Mucosa of descending colon (tissue), 3 donors: ENCODE results near the gene MRPL55. TPM values are rescaled to one million over a fixed set of nuclear protein-coding genes. Genes with fewer than 3 reads are reported as not detected.

ENCODE experiments used
- ATAC-seq: fragments of 200-7000 bp; cut with Tn5 transposase; one replicate; pipeline ENCODE4 v1.9.1; 2020; ENCODE audit warnings: mild to moderate bottlenecking, moderate library complexity
- DNase-seq, 3 donors: peaks; one replicate each; pipeline ENCODE4 v3.0.0-alpha.2; 2020
- H3K36me3 ChIP-seq: fragments of 200-600 bp; one replicate; pipeline ENCODE4 v1.8.0; 2021; ENCODE audit warnings: low read depth, mild to moderate bottlenecking
- H3K4me1 ChIP-seq: fragments of 200-600 bp; one replicate; pipeline ENCODE4 v1.8.0; 2021; ENCODE audit warnings: low read depth, mild to moderate bottlenecking
- H3K4me3 ChIP-seq: fragments of 200-600 bp; one replicate; pipeline ENCODE4 v1.8.0; 2021; ENCODE audit warnings: mild to moderate bottlenecking
- H3K9me3 ChIP-seq: fragments of 200-600 bp; one replicate; pipeline ENCODE4 v1.8.0; 2021; ENCODE audit warnings: mild to moderate bottlenecking
- CTCF ChIP-seq: fragments of 200-600 bp; IDR thresholded peaks from one replicate; pipeline ENCODE4 v1.8.0; 2022; ENCODE audit warnings: antibody characterized with exemption, mild to moderate bottlenecking
- intact Hi-C, 2 donors: fragments of 100-400 bp; cut with DNase I in 1 of 2; cut with micrococcal nuclease in 1 of 2; formaldehyde crosslinking; loops; one replicate each; pipeline versions ENCODE4 v1.11.0 to v1.11.1; 2022; cut with DNase I, micrococcal nuclease
- total RNA-seq, 3 donors: library from RNA; stranded (reverse); fragmentation: NEBNext Ultra II Directional in 2 of 3; extraction: Animal tissue kit (Norgen Biotek cat#: 25700) in 2 of 3; gene quantifications; one replicate each; pipeline versions ENCODE4 v1.2.1 to v1.2.4, GENCODE V29; 2021 to 2023
- donor health status: DM: no; HTN: no; CAD: no; lungs with moderate emphysema.
- donor health status: DM: no; HTN: no; CAD: no.
- donor health status: DM: no; HTN: yes; CAD: no.

MRPL55 gene
- total RNA-seq, 3 donors from 2014 or later, result 24.3 to 42.1 (median 37.3) TPM

- Histone ChIP-seq H3K4me3 (no peak overlapping the region), H3K36me3 (no peaks in the 10 kb centered on the region), H3K4me1 (no peaks in the 10 kb centered on the region), H3K9me3 (no peaks in the 10 kb centered on the region)
- DNase-seq (peak in 1 of 3 donors; percentile 3), ATAC-seq (no peak)
- no peak for TF ChIP-seq CTCF
- intact Hi-C loops, result no loop called here
Observed at GRCh38 chr1:228066416-228066815, 42.7 kb downstream of the MRPL55 start.

- H3K9me3 ChIP-seq, result no peaks in the 10 kb centered on the region
- no peak for ATAC-seq
- TF ChIP-seq CTCF, result no peak
Observed at GRCh38 chr1:228065543-228066347, 43.4 kb downstream of the MRPL55 start.

GRCh38 chr1:228064741-228065542 lies 44.2 kb downstream of the MRPL55 start:
- Histone ChIP-seq H3K4me1 (peaks cover 9% of the 10 kb centered on the region), H3K4me3 (no peak overlapping the region), H3K36me3 (no peaks in the 10 kb centered on the region), H3K9me3 (no peaks in the 10 kb centered on the region)
- no peak for TF ChIP-seq CTCF
- ATAC-seq (no peak), DNase-seq (peak in 1 of 3 donors; percentile 16)
- intact Hi-C loops, result no loop called here

More at GRCh38 chr1:228065543-228066347, 43.4 kb downstream of the MRPL55 start:
- intact Hi-C loops, result no loop called here
- H3K4me3 ChIP-seq, result no peak overlapping the region
- H3K36me3 ChIP-seq, result no peaks in the 10 kb centered on the region
- peaks cover 1% of the 10 kb centered on the region for H3K4me1 ChIP-seq
- DNase-seq, result peak in 1 of 3 donors; percentile 14

GRCh38 chr1:228064296-228064695 lies 44.8 kb downstream of the MRPL55 start:
- no peak for TF ChIP-seq CTCF
- Histone ChIP-seq H3K9me3 (no peaks in the 10 kb centered on the region), H3K4me1 (peaks cover 14% of the 10 kb centered on the region), H3K36me3 (no peaks in the 10 kb centered on the region), H3K4me3 (no peak overlapping the region)
- ATAC-seq, result no peak
- intact Hi-C loops, result no loop called here
- peak in 1 of 3 donors; percentile 28 for DNase-seq

- peak in 2 of 3 donors; percentile 18 to 40 for DNase-seq
- no peak for TF ChIP-seq CTCF
- Histone ChIP-seq H3K4me1 (peaks cover 17% of the 10 kb centered on the region), H3K9me3 (no peaks in the 10 kb centered on the region), H3K36me3 (no peaks in the 10 kb centered on the region), H3K4me3 (no peak overlapping the region)
- ATAC-seq, result no peak
- intact Hi-C loops, result no loop called here
Observed at GRCh38 chr1:228063251-228064191, 45.6 kb downstream of the MRPL55 start.
